Ascending aorta (tissue), 2 donors: Measurements from ENCODE around the gene VEZT. TPM values are rescaled to one million over a fixed set of nuclear protein-coding genes. Genes with fewer than 3 reads are reported as not detected.
A peak's percentile ranks its signal among the peaks of the same experiment; 100 is the strongest.

ENCODE experiments used
- DNase-seq, 2 donors: peaks; one replicate each; pipeline ENCODE4 v3.0.0-alpha.2; 2019; ENCODE audit warnings: low spot score in 2 of 2
- H3K27ac ChIP-seq, 2 donors: fragments of 200-600 bp; sonication (generic); one replicate each; pipeline ENCODE4 v1.5.1; 2016 to 2017; ENCODE audit warnings: mild to moderate bottlenecking in 1 of 2
- H3K27me3 ChIP-seq: fragments of 200-600 bp; sonication (generic); one replicate; pipeline ENCODE4 v1.5.1; 2017
- H3K36me3 ChIP-seq, 2 donors: fragments of 200-600 bp; sonication (generic); one replicate each; pipeline ENCODE4 v1.5.1; 2016
- H3K4me1 ChIP-seq, 2 donors: fragments of 200-600 bp; sonication (generic); one replicate each; pipeline ENCODE4 v1.5.1; 2016 to 2017; ENCODE audit warnings: mild to moderate bottlenecking in 1 of 2
- H3K4me3 ChIP-seq, 2 donors: fragments of 200-600 bp; sonication (generic); one replicate each; pipeline ENCODE4 v1.5.1; 2016 to 2017; ENCODE audit warnings: mild to moderate bottlenecking in 1 of 2
- H3K9me3 ChIP-seq, 2 donors: fragments of 200-600 bp; sonication (generic); one replicate each; pipeline ENCODE4 v1.5.1; 2016
- CTCF ChIP-seq, 3 experiments: fragments of 200-600 bp in 2 of 3; fragments of 450-650 bp in 1 of 3; sonication (generic) in 2 of 3; IDR thresholded peaks; one replicate each; pipeline ENCODE4 v1.5.1; 2016 to 2019; ENCODE audit warnings: antibody characterized with exemption in 3 of 3, mild to moderate bottlenecking in 1 of 3, moderate library complexity in 1 of 3
- intact Hi-C: fragments of 100-400 bp; cut with DNase I; formaldehyde crosslinking; loops from one replicate; pipeline ENCODE4 v1.15.1; 2023
- total RNA-seq: library from RNA; depleted of rRNA; stranded (reverse); fragments of >200 nt; gene quantifications from one replicate; pipeline ENCODE4 v1.1.0, GENCODE V29; 2016

VEZT gene
- total RNA-seq, 1 donor from 2014 or later, result 141 TPM

- no peak overlapping the region for H3K27ac ChIP-seq
- intact Hi-C loops, result no loop called here
- no peaks in the 10 kb centered on the region for H3K27me3 ChIP-seq
- DNase-seq, result no peak
- TF ChIP-seq CTCF (IDR thresholded peaks at IDR 0.05), result no peak
- H3K4me1 ChIP-seq, result peaks cover 0 to 8% of the 10 kb centered on the region in 2 donors
- peaks cover 23 to 72% of the 10 kb centered on the region in 2 donors for H3K36me3 ChIP-seq
- H3K4me3 ChIP-seq, result no peak overlapping the region
- no peaks in the 10 kb centered on the region for H3K9me3 ChIP-seq
Observed at GRCh38 chr12:95257541-95257940, 39.9 kb downstream of the VEZT start.

GRCh38 chr12:95258151-95258550 is 40.5 kb downstream of the VEZT start:
- Histone ChIP-seq H3K4me1 (peaks cover 0 to 8% of the 10 kb centered on the region in 2 donors), H3K36me3 (peaks cover 26 to 72% of the 10 kb centered on the region in 2 donors), H3K27ac (no peak overlapping the region), H3K9me3 (no peaks in the 10 kb centered on the region), H3K27me3 (no peaks in the 10 kb centered on the region), H3K4me3 (no peak overlapping the region)
- TF ChIP-seq CTCF (IDR thresholded peaks at IDR 0.05), result no peak
- intact Hi-C loops, result no loop called here
- DNase-seq, result no peak

GRCh38 chr12:95258803-95259202 is 41.2 kb downstream of the VEZT start:
- Histone ChIP-seq H3K27me3 (no peaks in the 10 kb centered on the region), H3K36me3 (peaks cover 28 to 72% of the 10 kb centered on the region in 2 donors)

GRCh38 chr12:95259368-95259767 is 41.8 kb downstream of the VEZT start:
- H3K36me3 ChIP-seq, result peaks cover 25 to 66% of the 10 kb centered on the region in 2 donors
- no peak overlapping the region for H3K27ac ChIP-seq

More at GRCh38 chr12:95258803-95259202, 41.2 kb downstream of the VEZT start:
- H3K27ac ChIP-seq, result no peak overlapping the region
- peaks cover 0 to 8% of the 10 kb centered on the region in 2 donors for H3K4me1 ChIP-seq
- H3K9me3 ChIP-seq, result no peaks in the 10 kb centered on the region
- intact Hi-C loops, result no loop called here
- no peak overlapping the region for H3K4me3 ChIP-seq
- DNase-seq, result no peak
- no peak for TF ChIP-seq CTCF (IDR thresholded peaks at IDR 0.05)

GRCh38 chr12:95261109-95261508 is 43.5 kb downstream of the VEZT start:
- TF ChIP-seq CTCF (IDR thresholded peaks at IDR 0.05), result no peak
- Histone ChIP-seq H3K36me3 (peaks cover 16 to 56% of the 10 kb centered on the region in 2 donors), H3K27ac (no peak overlapping the region), H3K4me1 (peaks cover 0 to 8% of the 10 kb centered on the region in 2 donors), H3K4me3 (no peak overlapping the region), H3K27me3 (no peaks in the 10 kb centered on the region), H3K9me3 (no peaks in the 10 kb centered on the region)
- intact Hi-C loops, result no loop called here
- no peak for DNase-seq

More at GRCh38 chr12:95259368-95259767, 41.8 kb downstream of the VEZT start:
- H3K27me3 ChIP-seq, result no peaks in the 10 kb centered on the region
- H3K9me3 ChIP-seq, result no peaks in the 10 kb centered on the region
- peaks cover 0 to 8% of the 10 kb centered on the region in 2 donors for H3K4me1 ChIP-seq
- TF ChIP-seq CTCF (IDR thresholded peaks at IDR 0.05), result no peak
- H3K4me3 ChIP-seq, result no peak overlapping the region
- DNase-seq, result no peak
- intact Hi-C loops, result no loop called here

GRCh38 chr12:95262808-95263207 is 45.2 kb downstream of the VEZT start:
- DNase-seq, result no peak
- intact Hi-C loops, result no loop called here
- Histone ChIP-seq H3K27ac (peak overlapping the region in 1 of 2 donors; percentile 26), H3K36me3 (peaks cover 20 to 50% of the 10 kb centered on the region in 2 donors), H3K27me3 (no peaks in the 10 kb centered on the region), H3K9me3 (no peaks in the 10 kb centered on the region), H3K4me1 (peaks cover 0 to 8% of the 10 kb centered on the region in 2 donors), H3K4me3 (no peak overlapping the region)
- TF ChIP-seq CTCF (IDR thresholded peaks at IDR 0.05), result no peak
